Keratinocyte (primary cell): ENCODE measurements around the gene DCP1A.

Source experiments
- CTCF ChIP-seq, 3 experiments: IDR thresholded peaks in 1 of 3; conservative IDR thresholded peaks in 1 of 3; optimal IDR thresholded peaks in 1 of 3; 2 replicates in 2 of 3; 3 replicates in 1 of 3; pipeline versions ENCODE3 to v1.5.1; 2011; ENCODE audit warnings: low read length in 3 of 3, mild to moderate bottlenecking in 3 of 3, moderate library complexity in 2 of 3, control low read depth in 1 of 3, inconsistent platforms in 1 of 3; ENCODE audit not compliant: insufficient read depth in 2 of 3; ENCODE audit errors: extremely low read depth in 1 of 3
- EZH2 ChIP-seq: IDR thresholded peaks from one replicate; pipeline ENCODE4 v1.6.1; 2012; ENCODE audit warnings: inconsistent platforms, mild to moderate bottlenecking, low read length, moderate library complexity

GRCh38 chr3:53243165-53243564 lies 104.2 kb downstream of the DCP1A start:
- TF ChIP-seq CTCF (optimal IDR thresholded peaks at IDR 0.05 in 1 of 3, IDR thresholded peaks at IDR 0.05 in 1 of 3, conservative IDR thresholded peaks at IDR 0.05 in 1 of 3; ENCODE audit: extremely low read depth in 1 of 3, insufficient read depth in 2 of 3, low read length in 3 of 3) (no peak), EZH2 (no peak)
